NCI-H345 treated with DMSO at 0.1 percent for 48 hours (cell line): ENCODE measurements around the gene ARMH3.
A peak's percentile ranks its signal among the peaks of the same experiment; 100 is the strongest.

Experiments
- DNase-seq: peaks from one replicate; lab custom pipeline; 2025; ENCODE audit not compliant: unreplicated experiment; lab: John Stamatoyannopoulos, UW

The ARMH3 gene

DNA sequence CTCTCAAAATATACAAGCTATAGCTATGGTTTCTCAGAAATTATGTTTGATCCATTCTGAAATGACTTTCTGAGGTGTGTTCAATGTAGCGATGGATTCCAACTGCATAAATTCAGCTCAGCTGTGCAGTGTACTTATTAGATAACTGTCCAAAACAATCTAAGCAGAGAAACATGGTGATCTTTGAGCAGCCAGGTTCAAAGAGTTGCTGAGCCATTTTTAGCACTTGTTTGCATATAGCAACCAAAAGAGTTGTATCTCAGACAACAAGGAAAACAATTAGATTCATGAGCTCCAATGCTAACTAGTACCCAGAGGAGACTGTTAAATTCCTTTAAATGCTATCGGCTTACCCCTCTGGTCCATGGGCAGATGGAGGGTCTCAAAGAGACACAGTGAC, 196.4 kb downstream of the ARMH3 start:
- DNase-seq: no peak

DNA sequence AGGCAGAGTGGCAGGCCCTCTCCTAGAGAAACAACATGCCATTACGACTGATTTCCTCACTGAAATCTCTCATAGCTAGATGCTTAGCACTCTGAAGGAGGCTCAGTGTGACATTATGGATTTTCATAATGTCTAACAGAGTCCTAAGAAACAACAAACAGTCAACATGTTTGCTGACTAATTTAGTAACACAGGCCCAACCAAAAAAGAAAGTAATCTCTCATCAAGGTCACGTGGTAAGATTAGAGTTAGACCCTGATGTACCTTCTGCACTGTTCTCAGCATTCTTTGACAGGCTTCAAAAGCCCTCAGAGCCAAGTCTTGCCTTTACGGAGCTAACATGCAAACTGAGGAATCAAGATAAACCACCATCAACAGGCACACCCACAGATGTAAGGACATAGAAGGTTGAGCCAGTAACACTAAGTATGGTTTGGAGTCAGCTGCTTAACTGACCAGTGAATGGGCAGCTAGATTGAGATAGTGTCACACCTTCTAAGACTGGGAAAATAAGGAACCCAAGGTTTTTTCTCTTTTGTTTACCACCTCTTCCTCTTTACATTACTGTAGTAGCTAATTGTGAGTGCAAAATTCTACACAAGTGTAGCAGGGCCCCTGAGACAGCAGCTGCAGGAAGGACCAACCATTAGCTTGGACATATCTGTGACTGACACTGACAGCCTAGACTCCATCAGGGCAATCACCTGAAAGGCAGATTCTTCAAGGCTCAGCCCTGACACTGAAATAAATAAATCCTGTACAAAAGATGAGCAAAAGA, 197.1 kb downstream of the ARMH3 start:
- DNase-seq: no peak

DNA sequence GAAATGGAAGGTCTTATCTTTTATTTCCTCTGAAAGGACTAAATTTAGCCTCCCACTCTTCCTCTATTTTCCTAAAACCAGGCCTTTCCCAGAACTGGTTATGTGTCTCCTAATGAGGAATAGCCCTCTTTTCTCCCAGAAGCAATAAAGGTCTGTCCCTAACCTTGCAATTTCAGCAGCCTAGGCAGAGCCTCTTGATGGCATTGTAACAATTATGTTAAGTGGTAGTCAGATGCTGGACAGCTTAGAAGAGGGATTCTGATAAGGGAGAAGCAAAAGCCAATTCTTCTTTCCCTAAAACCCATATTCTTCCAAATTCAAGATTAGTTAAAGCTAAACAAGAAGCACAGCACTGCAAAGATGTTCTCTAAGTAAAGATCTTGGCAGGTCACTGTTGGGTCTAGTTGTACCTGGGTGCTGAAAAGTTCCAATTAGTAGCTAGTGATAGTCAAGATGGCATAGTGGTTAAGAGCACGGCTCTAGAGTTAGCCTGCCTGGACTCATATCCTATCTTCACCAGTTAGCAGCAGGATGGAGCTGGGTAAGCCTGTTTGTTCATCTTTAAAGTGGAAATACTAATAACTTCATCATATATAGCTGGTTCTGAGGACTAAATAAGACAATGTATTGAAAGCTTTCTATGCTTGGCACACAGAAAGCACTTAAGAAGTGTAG, 198.0 kb downstream of the ARMH3 start:
- DNase-seq: no peak

DNA sequence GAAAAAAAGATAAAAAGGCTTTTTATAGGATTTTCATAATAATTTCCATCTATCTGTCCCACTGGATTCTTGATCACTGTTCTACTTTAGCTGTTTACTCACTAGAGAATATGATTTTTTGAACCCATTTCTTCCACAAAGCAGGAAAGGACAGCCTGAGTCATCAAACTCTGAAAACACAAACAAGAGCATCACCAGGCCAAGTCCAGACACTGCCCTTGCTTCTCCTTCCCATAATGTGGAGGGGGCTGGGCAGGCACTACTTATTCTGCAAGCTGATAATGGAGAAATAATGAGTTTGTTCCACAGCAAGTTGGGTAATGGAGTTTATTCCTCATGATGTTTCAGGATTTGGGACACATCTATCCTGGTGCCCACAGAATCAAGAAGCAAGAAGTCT, 199.3 kb downstream of the ARMH3 start:
- DNase-seq: no peak

DNA sequence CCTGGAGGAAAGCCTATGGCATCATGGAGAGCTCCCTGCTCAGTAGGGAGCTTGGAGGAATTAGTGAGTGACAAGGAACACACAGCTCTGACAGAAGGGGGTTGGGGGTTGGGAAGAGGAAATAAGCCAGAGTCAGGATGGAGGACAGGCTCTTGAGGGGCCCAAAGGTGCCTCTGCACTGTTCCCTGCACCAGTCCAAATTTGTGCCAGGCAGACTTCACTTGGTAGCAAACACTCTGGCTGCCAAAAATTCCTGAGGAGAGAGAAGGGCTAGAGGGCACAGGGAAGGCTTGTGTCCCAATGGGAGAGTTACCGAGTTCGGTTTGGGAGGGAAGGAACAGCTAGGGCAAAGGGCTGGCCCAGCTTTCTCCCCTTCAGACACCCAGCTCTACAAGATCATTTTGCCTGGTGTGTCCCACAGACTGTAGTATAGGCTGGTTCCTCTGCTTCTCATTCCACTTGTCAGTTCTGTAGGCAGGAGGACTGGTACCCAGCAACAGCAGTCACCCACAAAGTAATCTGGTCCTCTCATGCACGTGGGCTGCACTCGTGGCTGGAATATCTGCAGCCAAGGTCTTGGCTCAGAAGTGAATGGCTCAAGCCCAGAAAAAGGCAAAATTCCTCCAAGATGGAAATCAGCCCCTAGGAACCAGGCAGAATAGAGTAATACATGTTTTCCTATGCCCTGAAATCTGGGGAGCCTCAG, 204.4 kb downstream of the ARMH3 start:
- DNase-seq: no peak

DNA sequence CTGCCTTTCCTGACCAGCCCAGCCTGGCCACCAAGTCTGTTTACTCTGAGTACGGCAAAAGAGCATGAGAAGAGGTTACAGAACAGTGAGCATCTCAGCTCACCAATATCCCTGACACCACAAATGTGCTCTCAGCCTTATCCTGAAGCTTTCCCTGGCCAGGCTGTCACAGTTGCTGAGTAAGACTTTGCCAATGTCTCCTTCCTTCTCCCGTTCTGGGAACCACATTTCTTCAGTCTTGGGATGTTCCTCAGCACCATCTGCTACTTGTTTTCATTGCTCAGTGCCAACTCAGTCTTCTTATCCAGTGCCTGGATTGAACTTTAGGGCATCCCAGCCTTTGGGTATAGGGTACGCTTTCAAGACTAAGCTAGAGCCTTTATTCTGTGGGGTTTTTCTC, 205.2 kb downstream of the ARMH3 start:
- DNase-seq: no peak

DNA sequence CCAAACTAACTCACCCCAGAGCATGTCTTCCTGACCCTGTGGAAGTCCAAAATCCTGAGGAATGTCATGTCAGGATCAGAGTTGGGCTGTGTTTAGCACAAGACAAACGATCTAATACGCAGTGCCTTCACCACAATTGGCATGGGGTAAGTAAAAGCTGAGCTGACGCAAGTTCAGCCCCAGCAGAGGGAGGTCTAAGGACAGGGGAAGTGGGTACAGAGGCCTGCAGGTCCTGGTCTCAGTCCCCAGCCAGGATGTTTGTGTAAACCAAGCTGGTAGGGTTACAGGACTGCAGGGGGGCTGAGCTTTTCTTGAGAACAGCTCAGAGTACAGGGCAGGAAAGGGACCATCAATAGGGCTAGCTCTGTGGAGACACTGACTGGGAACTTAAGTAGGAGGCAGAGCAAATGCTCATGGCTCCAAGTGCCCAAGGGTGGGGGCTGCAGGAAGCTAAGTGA, 207.1 kb downstream of the ARMH3 start:
- DNase-seq: no peak

DNA sequence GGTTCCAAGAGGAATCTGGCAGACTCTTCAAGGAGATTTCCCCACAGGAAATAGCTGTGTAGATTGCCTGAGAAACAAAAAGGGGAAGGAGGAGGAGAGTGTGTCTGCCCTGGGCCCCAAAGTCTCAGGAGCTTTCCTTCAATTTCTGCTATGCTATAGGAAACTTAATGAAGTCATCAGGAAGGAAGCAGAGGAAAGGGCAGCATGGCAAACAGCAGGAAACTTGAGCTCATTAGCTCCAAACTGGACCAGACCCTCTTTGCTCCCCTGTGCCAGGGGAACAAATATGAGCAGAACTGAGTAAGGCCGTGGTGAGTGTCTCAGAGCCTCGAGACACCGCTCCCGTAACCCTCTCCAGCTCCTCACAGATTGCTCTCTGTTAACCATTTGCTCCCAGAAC, 207.6 kb downstream of the ARMH3 start:
- no peak for DNase-seq

DNA sequence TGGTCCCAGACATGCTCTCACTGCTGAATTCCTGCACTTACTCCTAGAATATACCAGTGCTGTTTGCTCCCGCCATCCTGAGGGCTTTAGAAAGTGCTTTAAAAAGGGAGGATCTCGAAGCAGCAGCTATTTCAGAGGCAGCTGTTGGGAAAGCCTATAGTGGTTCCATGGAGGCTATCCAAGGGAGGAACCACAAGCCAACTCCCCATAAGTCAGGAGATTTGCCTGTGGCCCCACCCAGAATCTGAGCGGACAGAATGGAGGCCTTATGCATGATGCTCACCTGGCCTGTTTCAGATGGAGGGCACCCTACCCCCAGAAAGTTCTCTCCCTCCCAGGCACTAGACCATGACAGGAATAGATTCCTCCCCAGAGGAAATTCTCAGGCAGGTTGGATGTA, 210.1 kb downstream of the ARMH3 start:
- DNase-seq: no peak

DNA sequence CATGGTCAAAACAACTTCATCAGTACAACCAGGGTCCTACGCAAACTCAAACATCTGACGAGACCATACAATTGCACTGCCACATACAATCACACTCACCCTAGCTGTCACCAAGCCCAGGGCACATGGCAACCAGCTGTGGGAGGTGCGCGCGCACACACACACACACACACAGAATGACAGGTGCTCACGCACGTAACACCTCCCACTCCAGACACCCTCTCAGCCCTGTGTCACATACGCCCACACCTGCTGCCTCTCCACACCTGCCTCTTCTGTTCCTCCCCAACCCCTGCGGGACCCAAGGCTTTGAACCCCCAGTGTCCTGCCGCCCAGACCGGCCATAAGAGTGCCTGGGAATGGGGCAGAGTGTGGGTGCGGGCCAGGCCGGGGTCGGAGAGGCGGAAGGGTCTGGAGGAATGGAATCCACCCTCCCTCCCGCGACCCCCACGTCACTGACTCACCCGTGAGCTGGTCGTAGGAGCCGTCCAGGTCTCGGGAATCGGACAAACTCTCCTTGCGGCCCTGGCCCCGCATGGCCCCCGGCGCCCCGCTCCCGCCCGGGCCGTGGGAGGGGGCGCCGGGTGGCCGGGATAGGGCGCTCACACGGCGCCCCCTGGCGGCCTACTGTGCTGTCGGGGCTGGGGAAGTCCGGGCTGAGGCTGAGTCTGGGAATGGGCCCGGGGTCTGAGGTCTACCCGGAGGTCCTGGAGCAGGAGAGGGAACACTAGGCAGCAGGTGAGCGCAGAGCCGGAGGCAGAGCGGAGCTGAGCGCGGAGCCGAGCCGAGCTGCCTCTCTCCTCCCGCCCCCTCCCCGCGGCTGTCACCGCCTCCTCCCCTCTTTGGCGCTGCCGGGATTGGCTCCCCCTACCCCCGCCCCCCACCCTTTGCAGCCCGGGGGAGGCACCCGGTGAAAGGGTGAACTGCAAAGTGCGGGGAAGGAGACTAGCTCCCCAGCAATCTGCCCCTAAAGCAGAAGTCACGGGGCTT, 212.6 kb downstream of the ARMH3 start, which contains the start of gene KCNIP2:
KCNIP2 (minus strand) TSS at position 769 of the 990 bp plus-strand sequence; CDS start at position 537, 232 bp downstream.
- peak; percentile 11 for DNase-seq

DNA sequence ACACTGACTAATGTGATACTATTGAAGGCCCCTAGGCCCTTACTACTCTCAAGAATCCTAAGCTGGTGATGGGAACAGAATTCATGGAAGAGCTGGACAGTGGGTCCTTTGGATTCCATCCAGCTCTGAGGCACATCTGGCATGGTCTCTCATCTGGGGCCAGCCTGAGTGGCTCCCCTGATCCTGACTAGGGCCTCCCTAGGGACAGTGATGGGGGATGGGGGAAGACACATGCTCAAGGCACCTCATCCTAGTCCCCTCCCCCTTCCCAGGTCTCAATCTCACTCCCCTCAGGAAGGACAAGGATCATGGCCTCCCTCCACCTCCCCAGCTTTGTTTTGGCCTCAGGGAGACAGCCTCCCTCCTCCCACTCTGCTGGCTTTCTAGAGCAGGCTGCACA, 214.1 kb downstream of the ARMH3 start:
- no peak for DNase-seq

DNA sequence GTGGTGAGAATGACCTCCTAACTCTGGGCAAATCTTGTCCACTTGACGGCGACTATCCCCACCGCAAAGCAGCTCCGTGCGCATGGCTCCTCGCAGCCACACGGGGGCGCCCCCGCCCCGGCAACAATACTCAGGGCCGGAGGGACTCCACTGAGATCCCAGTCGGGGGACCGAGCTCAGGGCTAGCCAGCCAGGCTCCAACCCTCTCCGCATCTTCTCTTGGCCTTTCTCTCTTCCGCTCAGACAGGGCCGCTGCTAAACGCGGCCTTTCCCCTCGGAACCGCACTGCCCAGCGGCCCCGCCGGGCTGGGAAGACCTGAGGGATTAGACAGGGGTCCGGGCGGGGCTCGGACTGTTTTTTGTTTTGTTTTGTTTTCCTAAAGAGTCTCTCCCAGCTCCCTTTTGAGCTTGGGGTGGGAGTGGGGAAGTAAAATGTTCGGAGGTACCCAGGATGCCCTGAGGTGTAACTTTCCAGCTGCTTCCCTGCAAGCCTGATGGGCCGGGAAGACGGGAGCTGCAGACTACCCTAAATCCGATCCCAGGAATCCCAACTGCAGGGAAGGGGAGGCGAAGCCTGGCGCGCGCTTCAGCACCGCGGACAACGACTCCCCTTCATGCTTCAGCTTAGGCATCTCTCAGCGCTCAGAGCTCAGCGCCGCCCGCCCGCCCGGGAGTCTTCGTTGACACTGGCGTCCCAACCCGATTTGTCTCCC, 215.1 kb downstream of the ARMH3 start:
- DNase-seq: peak; percentile 33

DNA sequence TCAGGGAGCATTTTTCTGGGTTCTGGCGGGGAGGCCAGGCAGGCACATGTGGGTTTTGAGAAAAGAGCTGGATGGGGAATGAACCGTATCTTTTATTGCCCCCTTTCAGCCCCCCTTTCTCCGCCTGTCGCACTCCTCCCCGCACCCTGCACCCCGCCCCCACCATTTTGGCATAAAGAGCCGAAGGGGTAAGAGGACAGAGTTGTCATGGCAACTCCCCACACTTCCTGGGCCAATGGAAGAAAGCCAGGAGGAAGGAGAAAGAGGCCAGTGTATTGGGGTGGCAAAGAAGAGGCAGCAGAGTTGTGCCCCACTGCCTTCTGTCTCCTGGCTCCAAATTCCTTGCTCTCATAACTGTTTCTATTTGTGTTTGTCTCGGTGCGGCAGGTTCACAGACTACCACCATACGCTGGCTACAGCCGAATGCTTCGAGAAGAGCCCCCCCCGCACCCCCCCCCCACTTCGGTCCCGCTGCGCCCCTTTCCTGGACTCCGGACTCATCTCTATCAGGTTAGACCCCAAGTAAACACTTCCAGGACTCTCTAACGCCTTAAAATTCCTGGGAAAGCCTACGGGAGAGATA, 215.8 kb downstream of the ARMH3 start:
- no peak for DNase-seq

DNA sequence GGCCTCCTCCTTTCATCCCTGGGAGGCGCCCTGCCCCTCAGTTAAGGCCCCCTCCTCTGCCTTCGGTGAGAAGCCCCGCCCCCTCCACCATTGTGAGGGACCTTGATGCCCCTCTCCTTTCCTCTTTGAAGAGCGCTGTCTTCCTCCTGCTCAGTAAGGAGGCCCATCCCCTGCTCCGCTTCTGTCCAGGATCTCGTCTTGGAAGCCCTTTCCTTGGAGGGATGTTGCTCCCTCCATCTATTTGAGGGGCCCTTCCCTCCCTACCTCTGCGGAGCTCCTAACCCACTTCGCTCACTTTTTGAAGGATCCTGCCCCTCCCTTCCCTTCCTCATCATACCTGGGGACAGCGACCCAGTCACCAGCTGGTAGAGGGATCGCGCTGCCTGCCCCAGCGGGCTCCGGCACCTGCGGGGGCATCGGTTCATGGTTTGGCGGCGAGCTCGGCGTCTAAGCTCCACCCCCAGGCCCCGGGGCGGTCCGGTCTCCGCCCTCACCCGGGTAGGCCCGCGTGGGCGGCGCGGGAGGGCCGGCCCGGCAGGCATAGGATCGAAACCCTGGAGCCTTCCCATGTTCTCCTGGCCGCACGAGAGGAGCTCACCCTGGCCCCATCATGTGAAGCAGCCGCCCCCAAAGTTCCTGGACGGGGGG, 216.4 kb downstream of the ARMH3 start:
- DNase-seq: peak; percentile 29

DNA sequence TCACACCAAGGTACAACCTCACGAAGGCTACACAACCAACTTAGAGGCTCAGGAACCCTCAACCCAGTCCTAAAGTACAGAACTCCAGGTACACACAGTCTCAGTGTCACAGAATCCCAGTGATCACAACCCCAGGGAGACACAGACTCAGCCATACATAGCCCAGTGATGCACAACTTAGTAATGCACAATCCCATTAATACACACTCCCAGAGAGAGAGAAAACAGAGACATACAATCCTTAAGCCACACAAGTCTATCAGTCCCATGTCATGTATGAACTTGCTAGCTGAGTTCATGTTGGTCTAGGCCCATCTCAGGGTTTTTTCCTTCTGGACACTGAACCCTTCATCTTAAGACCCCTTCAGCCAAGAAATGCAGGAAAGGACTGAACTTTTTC, 217.0 kb downstream of the ARMH3 start:
- no peak for DNase-seq

DNA sequence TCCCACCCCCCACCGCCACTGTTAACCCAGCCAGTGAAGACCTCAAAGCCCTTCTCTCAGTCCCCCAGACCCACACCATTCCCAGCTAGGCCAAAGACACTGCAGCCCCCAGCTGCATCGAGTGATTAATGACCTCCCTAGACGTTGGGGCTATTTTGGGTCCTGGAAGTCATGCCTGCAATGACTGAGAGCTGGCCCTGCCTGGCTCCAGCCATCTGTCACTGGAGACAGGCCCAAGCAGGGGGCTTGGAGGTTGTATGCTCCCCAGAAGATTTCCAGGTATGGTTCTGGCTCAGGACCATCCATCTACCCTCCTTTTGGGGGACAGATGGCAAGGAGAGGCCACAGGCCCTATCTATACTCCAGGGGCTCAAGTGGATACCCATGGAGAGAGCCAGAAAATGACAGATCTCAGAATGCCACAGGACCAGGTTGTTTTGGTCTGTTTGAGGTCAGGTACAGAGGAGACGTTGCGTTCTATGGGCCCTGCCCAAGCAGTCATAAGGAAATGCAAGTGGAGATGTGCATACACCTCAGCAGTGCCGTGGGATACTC, 217.5 kb downstream of the ARMH3 start:
- no peak for DNase-seq

DNA sequence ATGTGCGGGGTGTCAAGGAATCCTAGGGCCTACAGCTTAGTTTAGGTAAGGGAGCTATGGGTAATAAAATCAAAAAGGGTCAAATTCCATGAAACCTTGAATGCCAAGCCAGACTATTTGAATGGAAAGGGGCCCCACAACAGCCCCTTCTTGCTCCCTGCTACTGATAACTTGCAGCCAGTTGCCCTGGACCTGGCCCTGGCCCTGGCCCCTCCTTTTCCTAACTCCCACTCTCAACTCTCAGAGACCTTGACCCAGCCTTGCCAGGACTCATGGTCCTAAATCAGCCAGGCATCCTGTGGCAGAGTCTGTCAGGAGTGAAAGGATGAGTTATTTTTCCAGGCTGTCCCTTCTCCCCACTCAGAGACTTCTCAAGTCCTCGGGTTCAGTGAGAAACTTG, 218.2 kb downstream of the ARMH3 start:
- DNase-seq: no peak

DNA sequence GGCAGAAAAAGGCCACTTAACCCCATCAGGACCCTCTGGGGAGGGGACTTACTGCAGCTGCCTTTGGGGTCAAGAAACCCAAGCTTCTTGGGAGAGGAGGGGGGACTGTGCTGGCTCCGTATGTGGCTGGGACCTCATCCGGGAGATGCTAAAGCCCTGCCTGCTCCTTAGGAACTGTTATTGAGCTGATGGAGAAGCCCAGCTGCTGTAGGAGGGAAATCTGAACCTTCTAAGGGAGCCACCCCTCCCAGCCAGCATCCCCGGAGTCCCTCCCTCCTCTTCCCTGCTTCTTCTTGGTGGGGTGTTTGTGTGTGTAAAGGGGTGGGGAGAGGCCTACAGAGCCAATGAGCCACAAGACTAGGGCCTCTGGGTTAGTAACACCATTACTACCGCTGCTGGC, 220.6 kb downstream of the ARMH3 start:
- DNase-seq: no peak

DNA sequence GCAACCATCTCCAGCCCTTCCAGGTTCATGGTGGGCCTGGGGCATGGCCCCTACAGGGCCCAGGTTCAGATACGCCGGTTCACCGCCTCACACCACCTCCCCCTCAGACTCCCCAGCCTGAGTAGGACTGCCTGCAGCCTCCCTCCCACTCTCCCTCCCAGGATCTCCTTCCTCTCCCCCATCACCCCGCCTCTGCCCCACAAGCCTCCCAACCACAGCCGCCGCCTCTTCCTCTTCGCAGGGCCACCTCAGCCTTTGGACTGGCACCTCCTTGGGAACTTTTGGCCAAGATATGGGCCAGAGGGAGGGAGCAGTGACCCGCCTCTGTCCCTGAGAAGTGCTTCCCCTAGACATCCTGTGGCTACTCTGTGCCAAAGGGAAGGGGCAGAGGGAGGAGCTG, 221.6 kb downstream of the ARMH3 start:
- no peak for DNase-seq
